K562 (cell line): Measurements from ENCODE around the gene LRRIQ4. TPM values are rescaled to one million over a fixed set of nuclear protein-coding genes. Genes with fewer than 3 reads are reported as not detected.

Experiments
- ATAC-seq: fragments of 200-7000 bp; cut with Tn5 transposase; 3 replicates; pipeline ENCODE4 v1.9.1; 2020; ENCODE audit warnings: moderate library complexity
- BruUV-seq: library from RNA; stranded (reverse); fragments of 400-500 nt; replicated peaks from 2 replicates; lab custom pipeline; 2021; lab: Mats Ljungman, UMichigan
- CTCF ChIA-PET: fragments of 300-600 bp; formaldehyde crosslinking; extraction: SDS; loops from one replicate; lab custom pipeline; 2021; ENCODE audit warnings: low intra/inter-chr PET ratio; lab: Yijun Ruan, JAX
- POLR2A ChIA-PET: fragments of 300-600, 350-650 bp; sonication (Branson Sonifier 250); formaldehyde crosslinking; extraction: SDS; loops from one replicate; lab custom pipeline; 2021; ENCODE audit warnings: antibody characterized with exemption, inconsistent platforms; lab: Yijun Ruan, JAX
- DNase-seq, 4 experiments: peaks; one replicate each; pipeline versions ENCODE4 v3.0.0 to v3.0.0-alpha.2; 2011 to 2018; ENCODE audit warnings: low spot score in 3 of 4, mixed read lengths in 3 of 4; ENCODE audit errors: extremely low read depth in 1 of 4
- FAIRE-seq: peaks from 2 replicates; lab custom pipeline; 2011; peaks lifted over from hg19 to GRCh38; lab: Jason Lieb, UNC
- H2AFZ ChIP-seq: 2 replicates; pipeline ENCODE4 v1.6.0; 2011; ENCODE audit warnings: low read depth, low read length, control low read depth, inconsistent platforms
- H3K27ac ChIP-seq: fragments of 200-600 bp; 3 replicates; pipeline ENCODE4 v1.8.0; 2011; ENCODE audit warnings: low read depth, mild to moderate bottlenecking, control low read depth, inconsistent platforms, low read length, moderate library complexity, mixed read lengths; ENCODE audit errors: extremely low read depth
- H3K27me3 ChIP-seq, 2 experiments: fragments of 300-600 bp in 1 of 2; 2 replicates in 1 of 2; 3 replicates in 1 of 2; pipeline versions ENCODE4 v1.6.0 to v1.8.0; 2011; ENCODE audit warnings: inconsistent platforms in 2 of 2, low read length in 2 of 2, mild to moderate bottlenecking in 1 of 2, mixed read lengths in 1 of 2, moderate library complexity in 1 of 2; ENCODE audit not compliant: control insufficient read depth in 2 of 2, insufficient read depth in 2 of 2
- H3K36me3 ChIP-seq: fragments of 300-600 bp; 3 replicates; pipeline ENCODE4 v1.8.0; 2011; ENCODE audit warnings: mild to moderate bottlenecking, low read length, inconsistent platforms; ENCODE audit not compliant: control insufficient read depth, insufficient read depth
- H3K4me1 ChIP-seq, 2 experiments: fragments of 200-600 bp in 1 of 2; replicated peaks in 1 of 2; 2 replicates in 1 of 2; 3 replicates in 1 of 2; pipeline versions ENCODE4 v1.5.1 to v1.8.0; 2011; ENCODE audit warnings: inconsistent platforms in 2 of 2, low read length in 2 of 2, mild to moderate bottlenecking in 1 of 2, mixed read lengths in 1 of 2, moderate library complexity in 1 of 2; ENCODE audit not compliant: control insufficient read depth in 2 of 2, insufficient read depth in 2 of 2
- H3K4me2 ChIP-seq: 2 replicates; pipeline ENCODE4 v1.6.1; 2011; ENCODE audit warnings: low read length, control low read depth, inconsistent platforms, mixed read lengths; ENCODE audit not compliant: insufficient read depth
- H3K4me3 ChIP-seq: fragments of 200-600 bp; sonication (generic), shearing (Covaris generic); 2 replicates; pipeline ENCODE4 v1.5.1; 2016; ENCODE audit warnings: control low read depth, inconsistent platforms
- H3K79me2 ChIP-seq: fragments of 200-600 bp; 3 replicates; pipeline ENCODE4 v1.8.0; 2011; ENCODE audit warnings: low read length, inconsistent platforms; ENCODE audit not compliant: control insufficient read depth, insufficient read depth
- H3K9ac ChIP-seq, 2 experiments: 2 replicates each; pipeline versions ENCODE4 v1.6.0 to v1.6.1; 2011; ENCODE audit warnings: low read depth in 2 of 2, low read length in 2 of 2, control low read depth in 1 of 2, inconsistent platforms in 1 of 2, mild to moderate bottlenecking in 1 of 2, mixed read lengths in 1 of 2; ENCODE audit not compliant: insufficient read depth in 1 of 2
- H3K9me1 ChIP-seq: one replicate; pipeline ENCODE4 v1.6.0; 2011; ENCODE audit warnings: inconsistent platforms, mild to moderate bottlenecking, low read length, moderate library complexity; ENCODE audit not compliant: control insufficient read depth, insufficient read depth
- H3K9me3 ChIP-seq: replicated peaks from 2 replicates; pipeline ENCODE4 v1.5.1; 2011; ENCODE audit warnings: low read depth, low read length, inconsistent platforms; ENCODE audit not compliant: control insufficient read depth, insufficient read depth
- H4K20me1 ChIP-seq: replicated peaks from 2 replicates; pipeline ENCODE4 v1.6.1; 2011; ENCODE audit warnings: low read length, inconsistent platforms, mixed read lengths; ENCODE audit not compliant: control insufficient read depth, insufficient read depth
- CREBBP ChIP-seq: IDR thresholded peaks from one replicate; pipeline ENCODE4 v1.6.1; 2012; ENCODE audit warnings: low read depth, mild to moderate bottlenecking, control low read depth, inconsistent platforms, low read length
- NFIC ChIP-seq: fragments of 450-650 bp; IDR thresholded peaks from 2 replicates; pipeline ENCODE4 v1.6.1; 2017; ENCODE audit warnings: mild to moderate bottlenecking, inconsistent platforms
- PHB ChIP-seq: fragments of 250-450 bp; sonication (Bioruptor Pico); IDR thresholded peaks from 2 replicates; pipeline ENCODE4 v1.5.0; 2021
- RBM22 ChIP-seq: fragments of 200-400 bp; formaldehyde crosslinking; IDR thresholded peaks from 2 replicates; pipeline ENCODE4 v1.6.1; 2018; ENCODE audit warnings: low read length, low read depth; ENCODE audit not compliant: poor library complexity, severe bottlenecking
- SMC3 ChIP-seq: conservative IDR thresholded peaks from 2 replicates; pipeline ENCODE4 v1.6.1; 2011; ENCODE audit warnings: low read depth, low read length, improper control_type of control experiment; ENCODE audit not compliant: insufficient read depth
- WGBS: fragments of 100-300 bp; shearing (Covaris generic); methylation state at CpG from one replicate; pipeline ENCODE4 v1.1.6; 2016; ENCODE audit warnings: low coverage, mixed read lengths; ENCODE audit not compliant: insufficient coverage; ENCODE audit errors: missing lambda C conversion rate; 5-methylcytosine and 5-hydroxymethylcytosine counted together
- in situ Hi-C: fragments of 300-500 bp; cut with MboI; formaldehyde crosslinking; loops from 4 replicates; pipeline ENCODE4 v1.15.0; 2018; ENCODE audit warnings: inconsistent platforms, mixed read lengths
- intact Hi-C: fragments of 100-400 bp; cut with micrococcal nuclease; formaldehyde crosslinking; loops from 2 replicates; pipeline ENCODE4 v1.14.2; 2022
- polyA plus RNA-seq, 8 experiments: library from polyadenylated mRNA; depleted of rRNA in 4 of 8; stranded (reverse) in 5 of 8; unstranded in 3 of 8; fragments of >200 nt; fragmentation: Nextera tagmentation in 2 of 8; fragmentation: Illumina TruSeq in 1 of 8; extraction: Ambion mirVana in 2 of 8; extraction: Trizol in 1 of 8; gene quantifications; 2 replicates each; pipeline versions ENCODE4 v1.2.1 to v1.2.3, GENCODE V29; 2011 to 2014; ENCODE audit warnings: inconsistent platforms in 1 of 8, missing spikeins in 1 of 8
- total RNA-seq, 7 experiments: library from RNA; depleted of rRNA in 6 of 7; stranded (reverse); fragments of >200 nt in 6 of 7; fragmentation: Illumina TruSeq in 2 of 7; extraction: Trizol in 2 of 7; gene quantifications; 2 replicates each; pipeline versions ENCODE4 v1.2.1 to v1.2.3, GENCODE V29; 2011 to 2021; ENCODE audit warnings: low replicate concordance in 1 of 7

LRRIQ4 gene
- total and polyA plus RNA-seq, 9 of the 15 experiments (the other 6 are each of a cell fraction or from before 2014, with no cell fraction given) = not detected

GRCh38 chr3:169822091-169822490 is 9.4 kb downstream of the LRRIQ4 start:
- peak overlapping the region; percentile 16; the same call in 1 of the 2 replicates for H2AFZ ChIP-seq
- H4K20me1 ChIP-seq = no peaks in the 10 kb centered on the region
- no peaks in the 10 kb centered on the region for H3K36me3 ChIP-seq
- no peak overlapping the region for H3K4me3 ChIP-seq
- no peak for FAIRE-seq
- H3K9me3 ChIP-seq = no peaks in the 10 kb centered on the region
- TF ChIP-seq PHB (CRISPR knock-in tag) = no peak
- no peak for TF ChIP-seq RBM22
- TF ChIP-seq CREBBP = no peak
- intact Hi-C loops = no loop called here
- ATAC-seq = peak; percentile 63
- in situ Hi-C loops = no loop called here
- no peak overlapping the region for H3K27ac ChIP-seq
- whole genome bisulfite sequencing = 34% methylated on average over 15 of the region's 15 CpGs
- ChIA-PET POLR2A (interaction anchor here (0.6 to 1.0 kb wide), 2 partner anchors 13 kb away, joined by 3 read pairs; no protein-coding TSS in a partner anchor), CTCF (no interaction called here)
- peaks cover 4 to 19% of the 10 kb centered on the region in 2 experiments for H3K27me3 ChIP-seq
- no peaks in the 10 kb centered on the region for H3K9me1 ChIP-seq
- BruUV-seq = no TSS peak
- DNase-seq = no peak
- peaks cover 0 to 5% of the 10 kb centered on the region in 2 experiments; a peak in 2 of 5 replicates for H3K4me1 ChIP-seq
- H3K9ac ChIP-seq = peak overlapping the region in 1 of 2 experiments; percentile 19; a peak in 1 of 4 replicates
- no peaks in the 10 kb centered on the region for H3K79me2 ChIP-seq
- no peak overlapping the region for H3K4me2 ChIP-seq

- in situ Hi-C loops (no loop called here), intact Hi-C loops (no loop called here)
- TF ChIP-seq SMC3 = no peak
- TF ChIP-seq NFIC = 0 out of 2 replicates have a peak, but pooled peaks have one; percentile 15
- BruUV-seq = no TSS peak
- H3K9me3 ChIP-seq = no peaks in the 10 kb centered on the region
- DNase-seq (no peak), FAIRE-seq (no peak), ATAC-seq (no peak)
- 48% methylated on average over 20 of the region's 20 CpGs for WGBS
- H3K4me3 ChIP-seq = no peak overlapping the region
- ChIA-PET POLR2A (no interaction called here), CTCF (no interaction called here)
- H3K9ac ChIP-seq = no peak overlapping the region; a peak in 1 of 4 replicates
- H3K79me2 ChIP-seq = no peaks in the 10 kb centered on the region
- H2AFZ ChIP-seq = peak overlapping the region; percentile 16; the same call in 1 of the 2 replicates
- H3K9me1 ChIP-seq = no peaks in the 10 kb centered on the region
- H3K27me3 ChIP-seq = peaks cover 4 to 19% of the 10 kb centered on the region in 2 experiments
- H3K36me3 ChIP-seq = no peaks in the 10 kb centered on the region
- no peak overlapping the region for H3K4me2 ChIP-seq
- no peak overlapping the region for H3K27ac ChIP-seq
- peaks cover 0 to 5% of the 10 kb centered on the region in 2 experiments; a peak in 2 of 5 replicates for H3K4me1 ChIP-seq
- H4K20me1 ChIP-seq = no peaks in the 10 kb centered on the region
Measured at GRCh38 chr3:169822540-169822939, 9.9 kb downstream of the LRRIQ4 start.
